HG03378 (cell line): Measurements from ENCODE around the gene PFKP.

Experiments
- ATAC-seq: cut with Tn5 transposase; IDR thresholded peaks from one replicate; pipeline ENCODE4 v1.9.1; 2021; ENCODE audit warnings: mild to moderate bottlenecking, moderate library complexity; ENCODE audit not compliant: unreplicated experiment

PFKP gene

GRCh38 chr10:3110782-3111620, 43.7 kb downstream of the PFKP start:
- ATAC-seq, result no peak

GRCh38 chr10:3111621-3112163, 44.3 kb downstream of the PFKP start:
- no peak for ATAC-seq

GRCh38 chr10:3113343-3113720, 46.0 kb downstream of the PFKP start:
- ATAC-seq, result no peak

- ATAC-seq, result no peak
Measured at GRCh38 chr10:3115685-3116084, 48.3 kb downstream of the PFKP start.

- no peak for ATAC-seq
Measured at GRCh38 chr10:3116508-3117100, 49.3 kb downstream of the PFKP start.

- ATAC-seq, result no peak
Measured at GRCh38 chr10:3117486-3117885, 50.1 kb downstream of the PFKP start.

- ATAC-seq, result no peak
Measured at GRCh38 chr10:3118641-3119091, 51.3 kb downstream of the PFKP start.

GRCh38 chr10:3119796-3120459, 52.6 kb downstream of the PFKP start:
- ATAC-seq, result no peak

- no peak for ATAC-seq
Measured at GRCh38 chr10:3122034-3122433, 54.7 kb downstream of the PFKP start.

- ATAC-seq, result no peak
Measured at GRCh38 chr10:3122486-3123205, 55.3 kb downstream of the PFKP start.

- no peak for ATAC-seq
Measured at GRCh38 chr10:3123571-3124411, 56.4 kb downstream of the PFKP start.

GRCh38 chr10:3124412-3125175, 57.2 kb downstream of the PFKP start:
- ATAC-seq, result no peak

GRCh38 chr10:3125527-3126170, 58.3 kb downstream of the PFKP start:
- no peak for ATAC-seq

GRCh38 chr10:3126249-3126648, 58.9 kb downstream of the PFKP start:
- no peak for ATAC-seq

- ATAC-seq, result no peak
Measured at GRCh38 chr10:3126741-3127346, 59.5 kb downstream of the PFKP start.

GRCh38 chr10:3127921-3128320, 60.6 kb downstream of the PFKP start:
- ATAC-seq, result no peak

GRCh38 chr10:3128379-3129130, 61.2 kb downstream of the PFKP start:
- no peak for ATAC-seq
